Sciatic nerve (tissue), 2 donors: ENCODE results near the gene SPANXN5. TPM values are rescaled to one million over a fixed set of nuclear protein-coding genes. Genes with fewer than 3 reads are reported as not detected.
"Not testable (repeated sequence)": the region's sequence is repeated elsewhere in the genome, so short reads cannot be mapped to it uniquely, and the experiment has no call there.

Experiments used
- ATAC-seq: fragments of 200-7000 bp; cut with Tn5 transposase; one replicate; pipeline ENCODE4 v1.9.1; 2020; ENCODE audit warnings: mild to moderate bottlenecking, moderate library complexity
- DNase-seq: peaks from one replicate; pipeline ENCODE4 v3.0.0-alpha.2; 2020; ENCODE audit warnings: low spot score
- intact Hi-C: fragments of 100-400 bp; cut with DNase I; formaldehyde crosslinking; loops from one replicate; pipeline ENCODE4 v1.14.2; 2022
- total RNA-seq: library from RNA; stranded (reverse); fragmentation: NEBNext Ultra II Directional; extraction: Animal tissue kit (Norgen Biotek cat#: 25700); gene quantifications from one replicate; pipeline ENCODE4 v1.2.1, GENCODE V29; 2021
- donor health status: DM: no; HTN: no; CAD: no.
- donor health status: DM: no; HTN: no; CAD: no.

The SPANXN5 gene, protein sequence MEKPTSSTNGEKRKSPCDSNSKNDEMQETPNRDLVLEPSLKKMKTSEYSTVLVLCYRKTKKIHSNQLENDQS
- not detected for total RNA-seq

DNA sequence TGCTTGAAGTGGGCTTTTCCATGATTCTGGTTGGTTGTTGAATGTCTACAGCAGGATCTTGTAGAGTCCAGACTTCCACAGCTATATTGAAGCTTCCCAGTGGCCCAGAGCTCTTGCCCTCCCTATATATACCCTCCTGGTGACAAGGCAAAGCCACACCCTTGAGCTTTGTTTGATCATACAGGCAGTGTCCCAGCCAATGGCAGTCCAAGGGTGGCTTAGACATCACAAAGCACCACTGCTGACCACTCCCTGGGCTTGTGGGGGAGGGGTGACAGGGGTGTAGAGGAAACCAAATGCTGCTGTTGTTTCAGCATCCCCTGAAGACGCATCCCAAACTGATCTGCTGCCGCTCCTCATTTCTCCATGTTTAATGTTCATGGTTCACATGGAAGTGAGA, at the start of gene SPANXN5:
SPANXN5 (minus strand) TSS at position 101 of the 400 bp plus-strand sequence; CDS start at position 22, 79 bp downstream.
- DNase-seq, ATAC-seq, intact Hi-C loops: not testable (repeated sequence)

DNA sequence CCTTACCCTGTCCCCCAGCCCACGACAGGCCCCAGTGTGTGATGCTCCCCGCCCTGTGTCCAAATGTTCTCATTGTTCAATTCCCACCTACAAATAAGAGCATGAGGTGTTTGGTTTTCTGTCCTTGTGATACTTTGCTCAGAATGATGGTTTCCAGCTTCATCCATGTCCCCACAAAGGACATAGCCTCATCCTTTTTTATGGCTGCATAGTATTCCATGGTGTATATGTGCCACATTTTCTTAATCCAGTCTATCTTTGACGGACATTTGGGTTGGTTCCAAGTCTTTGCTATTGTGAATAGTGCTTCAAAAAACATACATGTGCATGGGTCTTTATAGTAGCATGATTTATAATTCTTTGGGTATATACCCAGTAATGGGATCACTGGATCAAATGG, 46.4 kb upstream of the SPANXN5 start:
- DNase-seq, ATAC-seq, intact Hi-C loops: not testable (repeated sequence)

DNA sequence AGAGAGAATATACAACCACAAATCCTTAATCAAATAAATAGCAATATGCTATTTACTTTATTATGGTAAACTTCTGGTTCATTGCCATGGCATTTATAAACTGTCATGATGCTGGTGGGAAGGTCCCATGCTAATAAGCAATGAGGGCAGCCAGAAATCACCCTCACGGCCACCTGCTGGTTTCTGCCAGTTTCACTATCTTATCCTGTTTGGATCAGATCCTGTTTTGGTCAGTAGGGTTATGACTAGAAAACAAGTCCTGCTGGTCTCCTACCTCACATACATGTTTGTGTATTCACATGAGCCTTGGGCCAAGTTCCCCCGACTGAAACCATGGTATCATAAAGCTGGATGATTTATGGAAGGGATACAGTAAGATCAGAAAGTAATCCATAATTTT, 41.9 kb upstream of the SPANXN5 start:
- ATAC-seq (no peak), DNase-seq (no peak)

DNA sequence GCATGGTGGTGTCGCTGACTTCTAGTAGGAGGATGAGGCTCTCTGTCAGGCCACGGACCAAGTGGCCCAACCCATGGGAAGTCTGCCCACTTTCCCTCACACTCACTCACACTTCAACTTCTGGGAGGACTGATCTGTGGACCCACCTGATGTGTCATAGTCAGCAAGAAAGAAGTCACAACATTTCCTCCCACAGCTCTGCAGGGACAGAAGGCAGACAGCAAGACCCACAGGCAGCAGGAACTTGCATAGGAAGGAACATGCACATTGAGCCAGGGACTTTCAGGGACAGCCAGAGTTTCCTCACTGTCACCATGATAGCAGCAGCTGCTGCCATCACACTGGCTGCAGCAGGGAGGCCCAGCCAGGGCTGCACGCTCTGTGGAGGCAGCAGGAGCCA, 33.3 kb upstream of the SPANXN5 start:
- DNase-seq (no peak), ATAC-seq (no peak)
- intact Hi-C loops = no loop called here

More for the DNA sequence above, 41.9 kb upstream of the SPANXN5 start:
- intact Hi-C loops = no loop called here

DNA sequence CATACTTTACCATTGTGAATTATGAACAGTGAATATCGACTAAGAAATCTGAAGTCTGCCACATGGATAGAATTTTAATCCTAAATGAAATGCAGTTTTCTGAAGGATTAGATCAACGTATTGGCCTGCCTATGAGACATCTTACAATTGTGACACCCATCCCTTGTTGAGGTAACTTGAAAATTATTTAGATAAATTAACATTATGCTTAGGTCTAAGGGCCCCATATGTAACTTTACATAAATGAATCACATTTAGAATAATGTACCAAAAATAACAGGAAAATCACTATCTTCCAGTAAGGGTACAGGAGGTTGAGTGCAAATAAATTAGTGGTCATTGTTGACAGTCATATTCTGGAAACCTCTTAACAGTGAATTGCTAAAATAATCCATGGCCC, 27.4 kb upstream of the SPANXN5 start:
- DNase-seq (no peak), ATAC-seq (no peak)
- intact Hi-C loops = no loop called here

DNA sequence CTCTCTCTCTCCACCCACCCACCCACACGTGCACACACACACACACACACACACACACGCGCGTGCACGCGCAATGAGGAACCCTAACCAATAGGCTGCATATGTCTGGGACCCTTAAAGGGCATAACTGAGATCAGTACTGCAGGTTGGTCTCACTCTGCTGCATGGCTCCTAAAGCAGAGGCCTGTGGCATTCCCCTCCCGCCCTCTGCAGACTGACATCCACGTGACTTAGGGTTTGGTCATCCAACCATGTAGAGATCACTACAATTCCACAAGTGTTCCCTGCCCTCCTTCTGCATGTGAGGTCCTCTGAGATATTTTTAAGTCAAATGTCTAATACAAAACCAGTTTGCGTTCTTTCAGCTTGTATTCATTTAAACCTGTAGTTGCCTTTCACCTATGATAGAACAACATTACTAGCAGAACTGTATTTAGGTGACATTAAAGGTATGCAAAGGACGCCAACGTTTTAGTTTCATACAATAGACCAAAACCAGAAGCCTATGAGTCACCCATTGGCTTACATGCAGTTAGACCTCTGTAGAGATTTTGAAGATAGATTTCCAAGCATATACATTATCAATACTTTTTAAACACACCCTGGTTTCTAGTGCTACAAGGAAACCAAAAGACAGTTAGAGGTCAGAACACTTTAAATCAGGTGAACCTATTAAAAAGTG, 24.0 kb upstream of the SPANXN5 start:
- DNase-seq (no peak), ATAC-seq (no peak)

DNA sequence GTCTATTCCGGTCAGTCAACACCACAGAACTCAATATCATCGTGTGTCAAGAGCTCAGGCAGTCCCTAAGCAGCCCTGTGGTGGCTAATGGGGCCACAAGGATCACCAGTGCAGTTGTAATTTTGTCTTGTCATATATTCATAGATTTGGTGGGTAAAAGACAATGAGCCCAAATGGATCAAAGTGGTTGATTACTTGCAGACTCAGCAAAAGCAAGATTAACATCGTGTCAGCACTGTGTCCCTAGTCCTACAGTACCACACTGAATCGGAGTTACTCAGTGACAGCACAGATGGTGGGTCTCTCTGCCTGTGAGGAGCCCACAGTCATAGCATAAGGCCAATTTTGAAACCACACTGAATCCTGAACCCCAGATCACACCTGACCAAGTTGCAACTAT, 22.6 kb upstream of the SPANXN5 start:
- DNase-seq = no peak
- intact Hi-C loops = no loop called here

More for the DNA sequence above, 24.0 kb upstream of the SPANXN5 start:
- intact Hi-C loops = no loop called here

DNA sequence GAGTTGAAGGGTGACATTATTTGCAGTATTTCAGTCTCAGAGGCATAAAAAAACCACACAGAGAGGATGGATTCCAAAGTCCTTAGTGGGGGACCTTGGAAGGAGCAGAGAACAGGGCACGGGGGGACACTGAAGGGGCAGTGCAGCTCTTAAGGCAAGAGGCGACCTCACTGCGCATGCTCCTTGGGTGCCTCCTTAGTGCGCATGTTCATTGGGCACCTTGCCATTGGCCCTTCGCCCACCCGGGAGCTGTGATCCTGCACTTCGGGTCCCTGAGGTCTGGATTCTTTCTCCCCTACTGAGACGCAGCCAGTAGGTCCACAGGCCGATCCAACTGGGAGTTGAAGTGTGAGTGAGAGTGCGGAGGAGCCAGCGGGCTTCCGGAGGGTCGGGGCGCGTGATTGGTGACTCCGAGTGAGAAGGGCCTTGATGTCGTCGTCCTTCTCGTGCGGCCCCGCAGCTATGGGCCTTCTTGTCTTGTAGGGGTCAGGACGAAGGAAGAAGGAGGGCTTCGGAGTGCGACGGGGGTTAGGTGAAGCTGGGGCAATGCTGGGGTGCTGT, 13.9 kb upstream of the SPANXN5 start, which contains the start of gene XAGE5:
XAGE5 (plus strand) TSS at position 223 of the 561 bp plus-strand sequence. CDS start 1,280 bp downstream, outside the sequence.
- ATAC-seq (no peak), DNase-seq (no peak)
- intact Hi-C loops = no loop called here

More for the DNA sequence above, 22.6 kb upstream of the SPANXN5 start:
- no peak for ATAC-seq

DNA sequence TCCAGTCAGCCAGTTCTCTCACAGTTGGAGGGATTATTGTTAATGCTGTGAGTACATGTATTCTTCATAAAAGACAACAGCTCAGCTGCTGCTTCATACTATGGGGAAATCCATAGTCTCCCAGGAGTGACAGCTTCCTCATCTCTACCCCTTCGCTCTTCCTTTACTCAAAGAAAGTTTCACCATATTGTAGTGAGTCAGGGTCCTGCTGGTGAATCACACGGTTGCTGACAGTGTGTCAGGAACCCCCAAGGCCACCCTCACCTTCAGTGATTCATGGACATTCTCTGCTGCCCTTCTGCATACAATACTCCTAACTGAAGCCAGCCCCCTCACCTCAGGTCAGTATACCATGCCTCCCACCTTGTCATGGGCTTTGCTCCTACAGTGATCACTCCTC, 7.6 kb upstream of the SPANXN5 start:
- intact Hi-C loops, ATAC-seq, DNase-seq: not testable (repeated sequence)

DNA sequence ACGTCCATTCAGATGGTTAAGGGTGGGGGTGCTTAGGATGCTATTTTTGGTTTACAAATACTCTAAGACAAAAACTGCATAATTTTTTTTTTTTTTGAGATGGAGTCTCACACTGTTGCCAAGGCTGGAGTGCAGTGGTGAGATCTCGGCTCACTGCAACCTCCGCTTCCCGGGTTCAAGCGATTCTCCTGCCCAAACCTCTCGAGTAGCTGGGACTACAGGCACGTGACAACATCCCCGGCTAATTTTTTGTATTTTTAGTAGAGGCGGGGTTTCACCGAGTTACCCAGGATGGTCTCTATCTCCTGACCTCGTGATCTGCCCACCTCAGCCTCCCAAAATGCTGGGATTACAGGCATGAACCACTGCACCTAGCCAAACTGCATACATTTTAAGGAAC, 23.7 kb downstream of the SPANXN5 start:
- DNase-seq, ATAC-seq, intact Hi-C loops: not testable (repeated sequence)

DNA sequence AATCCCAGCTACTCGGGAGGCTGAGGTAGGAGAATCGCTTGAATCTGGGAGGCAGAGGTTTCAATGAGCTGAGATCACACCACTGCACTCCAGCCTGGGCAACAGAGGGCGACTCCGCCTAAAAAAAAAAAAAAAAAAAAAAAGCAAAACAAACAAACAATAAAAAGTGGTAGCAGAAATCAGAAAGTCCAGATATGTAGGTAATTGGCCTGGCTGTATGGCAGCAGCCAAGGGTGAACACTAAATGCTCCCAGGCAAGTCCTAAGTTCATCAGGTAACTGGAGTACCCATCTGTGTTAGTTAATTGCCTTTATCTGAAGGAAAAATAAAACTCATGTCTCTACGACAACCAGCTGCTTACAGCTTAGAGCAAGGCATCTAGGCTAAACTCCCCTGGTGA, 31.2 kb downstream of the SPANXN5 start:
- ATAC-seq, DNase-seq, intact Hi-C loops: not testable (repeated sequence)

DNA sequence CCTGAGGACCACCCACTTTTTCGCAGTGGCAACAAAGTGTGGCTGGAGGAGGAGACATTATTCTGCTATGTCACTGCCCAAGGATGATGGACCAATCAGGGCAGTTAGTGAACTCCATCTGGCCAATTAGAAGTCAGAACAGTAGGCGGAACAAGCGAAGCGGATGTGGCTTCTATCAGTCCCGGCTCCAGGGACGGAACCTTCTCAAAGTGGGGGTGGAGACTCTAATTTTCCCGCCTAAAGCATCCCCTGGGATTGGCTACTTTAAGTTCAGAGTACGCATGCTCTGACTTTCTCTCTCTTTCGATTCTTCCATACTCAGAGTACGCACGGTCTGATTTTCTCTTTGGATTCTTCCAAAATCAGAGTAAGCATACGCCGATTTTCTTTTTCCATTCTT, 46.3 kb downstream of the SPANXN5 start, which contains the start of gene SSX2B:
SSX2B (plus strand) TSS at position 301 of the 400 bp plus-strand sequence. CDS start 1,429 bp downstream, outside the sequence.
- ATAC-seq, intact Hi-C loops, DNase-seq: not testable (repeated sequence)

Other genes starting within 250 kb of the SPANXN5 start
- gene SSX7, start 142.5 kb downstream of the SPANXN5 start, total RNA-seq = not detected
- not detected for gene SSX2, start 90.2 kb downstream of the SPANXN5 start, total RNA-seq
- not detected for gene SSX2B, start 46.2 kb downstream of the SPANXN5 start, total RNA-seq
- gene XAGE5, start 13.9 kb upstream of the SPANXN5 start, total RNA-seq = not detected
- gene XAGE3, start 70.7 kb upstream of the SPANXN5 start, total RNA-seq = not detected
- gene FAM156B, start 99.9 kb upstream of the SPANXN5 start, total RNA-seq = 21.3 TPM
- 30.1 TPM for gene FAM156A, start 161.1 kb upstream of the SPANXN5 start, total RNA-seq